CD4-positive, alpha-beta T cell treated with Interleukin-15 for 4 hours (primary cell): ENCODE data around the gene IBA57.
"Not testable (repeated sequence)": the region's sequence is repeated elsewhere in the genome, so short reads cannot be mapped to it uniquely, and the experiment has no call there.

ENCODE experiments used
- DNase-seq: peaks from one replicate; pipeline ENCODE4 v3.0.0-alpha.2; 2020; ENCODE audit warnings: low spot score

The IBA57 gene

GRCh38 chr1:228226956-228227791, 61.6 kb downstream of the IBA57 start:
- no peak for DNase-seq

GRCh38 chr1:228228147-228228546, 62.5 kb downstream of the IBA57 start:
- DNase-seq: not testable (repeated sequence)

GRCh38 chr1:228228601-228229074, 63.0 kb downstream of the IBA57 start:
- DNase-seq: no peak

GRCh38 chr1:228231189-228231588, 65.6 kb downstream of the IBA57 start:
- DNase-seq: no peak
